ENCODE results near the gene PDE6G. TPM values are rescaled to one million over a fixed set of nuclear protein-coding genes. Genes with fewer than 3 reads are reported as not detected.

Gene PDE6G
- total RNA-seq, 4 donors from 2014 or later: 0.62 TPM; not detected in 3

DNA sequence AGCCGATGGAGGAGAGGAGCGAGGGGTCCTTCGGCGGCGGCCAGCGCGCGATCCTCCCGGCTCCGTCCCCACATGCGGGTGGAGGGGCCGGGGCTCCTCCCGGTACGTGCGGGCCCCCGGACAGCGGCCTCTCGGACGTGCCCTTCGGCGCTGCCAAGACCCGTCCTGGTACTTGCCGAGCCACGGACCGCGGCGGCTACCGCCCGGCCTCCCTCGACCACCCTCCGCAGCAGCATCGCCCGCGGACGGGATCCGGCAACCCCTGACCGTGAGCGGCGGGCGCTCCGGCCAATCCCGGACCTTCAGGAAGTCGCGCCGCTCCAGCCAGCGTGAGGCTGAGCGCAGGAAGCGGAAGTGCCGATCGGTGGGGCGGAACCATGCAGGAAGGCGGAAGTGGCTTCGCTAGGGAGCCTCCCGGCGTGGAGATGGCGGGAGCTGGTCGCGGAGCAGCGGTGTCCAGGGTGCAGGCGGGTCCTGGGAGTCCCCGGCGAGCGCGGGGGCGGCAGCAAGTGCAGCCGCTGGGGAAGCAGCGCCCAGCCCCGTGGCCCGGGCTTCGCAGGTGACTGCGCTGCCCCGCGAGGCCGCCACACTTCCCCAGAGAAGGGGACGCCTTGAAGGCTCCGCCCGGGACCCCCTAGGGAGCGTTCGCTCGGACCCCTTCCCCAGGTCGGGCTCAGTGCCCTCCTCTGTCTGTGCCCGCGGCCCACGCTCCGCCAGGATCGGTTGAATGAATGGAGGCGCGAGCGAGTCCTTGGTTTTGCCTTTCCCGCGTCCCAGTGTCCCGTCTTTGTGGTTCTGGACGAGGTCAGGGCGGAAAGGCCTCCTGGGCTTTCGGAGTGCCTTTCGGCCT is 10.2 kb upstream of the PDE6G start, which contains the start of the genes CCDC137 and OXLD1:
CCDC137 (plus strand) TSS at position 396 of the 850 bp plus-strand sequence; CDS start at position 426, 30 bp downstream.
OXLD1 (minus strand) TSS at position 264 of the 850 bp plus-strand sequence; CDS start at position 236, 28 bp downstream.
- peak; percentile 99 for ATAC-seq
- Histone ChIP-seq H3K4me3 (peak within 1 kb of the TSS; percentile 76 to 88), H3K4me1 (peaks cover 0 to 40% (median 21%) of the 10 kb centered on the region in 3 donors), H3K9me3 (no peaks in the 10 kb centered on the region), H3K36me3 (peaks cover 0 to 42% of the 10 kb centered on the region in 2 donors), H3K27ac (peak within 1 kb of the TSS; percentile 76 to 97 (median 90)), H3K27me3 (no peaks in the 10 kb centered on the region)
- no CpG with 5 or more reads among the region's 96 CpGs for WGBS, 2 donors (ENCODE audit: low coverage in 1 of 2)
- TF ChIP-seq, protein P1, sequence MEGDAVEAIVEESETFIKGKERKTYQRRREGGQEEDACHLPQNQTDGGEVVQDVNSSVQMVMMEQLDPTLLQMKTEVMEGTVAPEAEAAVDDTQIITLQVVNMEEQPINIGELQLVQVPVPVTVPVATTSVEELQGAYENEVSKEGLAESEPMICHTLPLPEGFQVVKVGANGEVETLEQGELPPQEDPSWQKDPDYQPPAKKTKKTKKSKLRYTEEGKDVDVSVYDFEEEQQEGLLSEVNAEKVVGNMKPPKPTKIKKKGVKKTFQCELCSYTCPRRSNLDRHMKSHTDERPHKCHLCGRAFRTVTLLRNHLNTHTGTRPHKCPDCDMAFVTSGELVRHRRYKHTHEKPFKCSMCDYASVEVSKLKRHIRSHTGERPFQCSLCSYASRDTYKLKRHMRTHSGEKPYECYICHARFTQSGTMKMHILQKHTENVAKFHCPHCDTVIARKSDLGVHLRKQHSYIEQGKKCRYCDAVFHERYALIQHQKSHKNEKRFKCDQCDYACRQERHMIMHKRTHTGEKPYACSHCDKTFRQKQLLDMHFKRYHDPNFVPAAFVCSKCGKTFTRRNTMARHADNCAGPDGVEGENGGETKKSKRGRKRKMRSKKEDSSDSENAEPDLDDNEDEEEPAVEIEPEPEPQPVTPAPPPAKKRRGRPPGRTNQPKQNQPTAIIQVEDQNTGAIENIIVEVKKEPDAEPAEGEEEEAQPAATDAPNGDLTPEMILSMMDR (IDR thresholded peaks at IDR 0.05): no peak
- no peak for TF ChIP-seq EP300 (IDR thresholded peaks at IDR 0.05)
- TF ChIP-seq POLR2A (IDR thresholded peaks at IDR 0.05): peak; percentile 80 to 82
- TF ChIP-seq POLR2AphosphoS5 (IDR thresholded peaks at IDR 0.05): peak; percentile 92

DNA sequence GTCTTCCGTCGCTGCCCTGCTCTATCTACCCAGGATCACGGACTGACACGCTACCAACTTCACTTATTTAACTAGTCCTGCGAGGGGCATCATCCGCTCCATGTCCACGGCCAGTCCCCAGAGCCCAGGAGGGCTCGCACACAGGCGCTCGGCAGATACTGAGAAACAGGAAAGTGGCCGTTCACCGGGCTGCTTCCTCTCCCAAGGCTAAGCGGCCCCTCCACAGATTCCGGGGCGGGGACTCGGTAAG is 9.7 kb upstream of the PDE6G start:
- peak; percentile 23 for ATAC-seq
- peak overlapping the region; percentile 76 to 97 (median 90) for H3K27ac ChIP-seq

DNA sequence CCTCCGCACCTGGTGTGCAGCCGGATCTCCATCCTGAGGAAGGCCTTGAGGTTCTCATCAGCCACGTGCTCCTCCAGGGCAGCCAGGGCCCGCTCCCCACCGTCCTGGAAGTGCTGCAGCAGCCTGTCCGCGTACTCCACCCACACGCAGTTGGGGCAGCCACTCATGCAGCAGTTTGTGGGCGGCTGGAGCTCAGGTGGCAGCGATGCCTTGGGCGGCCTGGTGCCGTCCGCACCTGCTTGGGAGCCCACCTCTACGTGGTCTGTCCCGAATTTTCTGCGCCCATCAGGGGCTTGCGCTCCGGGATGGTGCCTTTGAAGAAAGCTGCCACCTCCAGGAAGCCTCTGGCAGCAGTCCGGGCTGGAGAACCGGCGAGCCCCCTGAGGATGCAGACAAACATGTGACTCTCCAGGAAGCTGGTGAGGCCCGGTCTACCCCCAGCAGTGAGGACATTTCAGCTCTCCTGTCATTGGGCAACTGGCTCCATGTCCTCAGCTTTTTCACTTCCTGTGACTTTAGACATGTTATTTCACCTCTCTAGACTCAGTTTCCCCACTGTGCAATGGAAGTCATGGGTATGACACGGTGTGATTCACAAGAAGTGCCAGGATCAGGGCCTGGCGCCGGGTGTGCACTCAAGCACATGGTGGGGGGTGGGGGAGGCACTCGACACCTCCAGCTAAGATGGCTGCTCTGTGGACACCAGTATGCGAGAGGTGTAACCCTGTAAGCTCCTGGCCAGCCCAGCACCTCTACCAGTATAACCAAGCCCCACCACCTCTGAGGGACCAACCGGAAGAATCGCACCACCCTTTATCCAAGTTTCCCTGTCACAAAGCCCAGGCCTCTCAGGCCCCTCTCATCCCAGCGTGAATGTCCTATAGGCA is 9.1 kb upstream of the PDE6G start:
- TF ChIP-seq POLR2A (IDR thresholded peaks at IDR 0.05) (no peak), EP300 (IDR thresholded peaks at IDR 0.05) (no peak), POLR2AphosphoS5 (IDR thresholded peaks at IDR 0.05) (no peak)
- TF ChIP-seq, protein P1 (IDR thresholded peaks at IDR 0.05): no peak
- Histone ChIP-seq H3K4me3 (peak overlapping the region; percentile 76 to 88), H3K27me3 (no peaks in the 10 kb centered on the region), H3K36me3 (peaks cover 0 to 31% of the 10 kb centered on the region in 2 donors), H3K27ac (peak overlapping the region; percentile 76 to 97 (median 90)), H3K4me1 (peaks cover 0 to 40% (median 21%) of the 10 kb centered on the region in 3 donors), H3K9me3 (no peaks in the 10 kb centered on the region)
- ATAC-seq: no peak
- WGBS, 2 donors (ENCODE audit: low coverage in 1 of 2): 0% methylated on average over 2 to 4 of the region's 30 CpGs

More for the DNA sequence above, 9.7 kb upstream of the PDE6G start:
- no peaks in the 10 kb centered on the region for H3K9me3 ChIP-seq
- peaks cover 0 to 36% of the 10 kb centered on the region in 2 donors for H3K36me3 ChIP-seq
- peak overlapping the region; percentile 76 to 88 for H3K4me3 ChIP-seq
- H3K4me1 ChIP-seq: peaks cover 0 to 40% (median 21%) of the 10 kb centered on the region in 3 donors
- no peaks in the 10 kb centered on the region for H3K27me3 ChIP-seq
- 0 to 6% methylated on average over 1 to 5 of the region's 16 CpGs for WGBS, 2 donors (ENCODE audit: low coverage in 1 of 2)
- TF ChIP-seq EP300 (IDR thresholded peaks at IDR 0.05) (no peak), POLR2A (IDR thresholded peaks at IDR 0.05) (no peak), POLR2AphosphoS5 (IDR thresholded peaks at IDR 0.05) (no peak)
- TF ChIP-seq, protein P1 (IDR thresholded peaks at IDR 0.05): no peak

DNA sequence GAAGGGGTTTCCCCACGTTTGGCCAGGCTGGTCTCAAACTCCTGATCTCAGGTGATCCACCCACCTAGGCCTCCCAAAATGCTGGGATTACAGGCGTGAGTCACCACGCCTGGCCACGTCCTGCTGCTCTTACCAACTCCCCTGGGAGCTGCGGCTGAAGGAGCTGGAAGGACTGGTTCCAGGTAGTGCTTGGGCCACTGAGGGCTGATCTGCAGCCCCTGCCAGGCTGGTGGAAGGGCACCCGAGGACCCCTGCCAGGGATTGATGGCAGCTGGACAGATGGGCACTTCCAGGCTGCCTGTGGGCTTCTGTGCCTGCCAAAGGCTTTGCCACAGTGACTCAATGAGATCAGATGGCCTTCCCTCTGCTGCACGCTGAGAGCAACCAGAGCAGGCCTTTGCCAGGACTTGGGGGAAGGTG is 7.7 kb upstream of the PDE6G start:
- H3K36me3 ChIP-seq: peaks cover 0 to 17% of the 10 kb centered on the region in 2 donors
- 83% methylated on average over 1 of the region's 7 CpGs; no CpG with 5 or more reads in 1 of the 2 donors for WGBS, 2 donors (ENCODE audit: low coverage in 1 of 2)
- H3K27ac ChIP-seq: no peak overlapping the region
- no peak for ATAC-seq
- peaks cover 0 to 36% (median 21%) of the 10 kb centered on the region in 3 donors for H3K4me1 ChIP-seq
- no peaks in the 10 kb centered on the region for H3K9me3 ChIP-seq
- H3K4me3 ChIP-seq: no peak overlapping the region
- no peaks in the 10 kb centered on the region for H3K27me3 ChIP-seq
- TF ChIP-seq EP300 (IDR thresholded peaks at IDR 0.05) (no peak), POLR2AphosphoS5 (IDR thresholded peaks at IDR 0.05) (no peak), POLR2A (IDR thresholded peaks at IDR 0.05) (no peak)
- TF ChIP-seq, protein P1 (IDR thresholded peaks at IDR 0.05): no peak
